GM18517 (cell line): ENCODE measurements around the gene MUTYH.

Source experiments
- ATAC-seq: cut with Tn5 transposase; IDR thresholded peaks from one replicate; pipeline ENCODE4 v1.9.1; 2021; ENCODE audit warnings: mild to moderate bottlenecking, moderate library complexity; ENCODE audit not compliant: unreplicated experiment

MUTYH gene

GRCh38 chr1:45351508-45351907 is 11.3 kb upstream of the MUTYH start:
- no peak for ATAC-seq

GRCh38 chr1:45348966-45349677 is 8.9 kb upstream of the MUTYH start:
- no peak for ATAC-seq

DNA sequence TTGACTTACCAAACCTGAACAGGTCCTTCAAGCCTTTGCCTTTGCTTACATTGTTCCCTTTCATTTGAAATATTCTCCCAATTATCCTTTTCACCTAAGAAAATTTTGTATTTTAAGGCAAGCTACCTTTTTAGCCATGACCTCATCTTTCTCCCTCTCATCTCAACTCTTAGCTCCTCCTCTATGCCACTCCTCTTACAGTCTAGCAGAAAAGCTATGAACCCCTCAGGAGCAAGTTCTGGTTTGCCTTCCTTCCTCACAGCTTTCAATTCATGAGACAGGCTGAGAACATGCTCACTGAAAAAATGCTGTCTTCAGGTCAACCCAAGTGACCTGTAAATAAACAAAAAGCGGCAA is 8.3 kb upstream of the MUTYH start:
- no peak for ATAC-seq

DNA sequence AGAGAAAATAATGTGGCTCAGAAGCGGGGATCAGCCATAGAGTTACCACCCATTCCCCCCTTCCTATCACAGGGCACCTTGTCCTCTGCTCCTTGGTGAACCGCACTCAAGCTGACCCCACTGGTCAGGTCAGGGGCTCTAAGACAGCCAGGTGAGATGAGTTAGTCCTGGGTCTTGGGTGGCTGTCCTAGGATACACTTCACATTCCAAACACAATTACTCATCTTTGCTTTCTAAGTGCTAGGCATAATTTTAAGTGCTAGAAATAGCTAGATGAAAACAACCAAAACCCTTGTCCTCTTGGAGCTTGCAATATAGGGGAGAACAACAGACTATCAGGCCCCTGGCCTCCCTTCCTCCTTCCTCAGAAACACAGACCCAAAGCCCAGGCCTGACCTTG is 7.8 kb upstream of the MUTYH start:
- ATAC-seq = no peak

DNA sequence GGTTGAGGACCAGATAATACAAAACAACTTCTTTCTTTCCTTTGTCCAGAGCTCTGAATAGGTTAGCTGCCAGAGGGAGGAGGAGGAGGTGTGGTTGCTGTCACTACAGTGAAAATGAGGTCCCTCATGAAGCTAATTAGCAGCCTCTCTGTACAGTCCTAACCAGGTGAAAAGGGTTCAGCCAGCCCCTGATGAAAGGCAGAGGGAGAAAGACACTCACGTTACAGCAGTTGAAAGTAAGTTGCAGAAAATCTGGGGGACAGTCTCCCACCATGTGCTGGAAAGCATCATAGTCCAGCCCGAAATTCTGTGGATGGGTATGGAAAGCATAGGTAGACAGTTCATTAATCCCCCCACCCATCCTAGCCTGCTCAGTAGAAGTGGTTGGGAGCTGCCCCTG is 6.2 kb upstream of the MUTYH start:
- ATAC-seq = no peak

GRCh38 chr1:45345014-45345413 is 4.8 kb upstream of the MUTYH start:
- ATAC-seq = no peak

- ATAC-seq = no peak
Measured at GRCh38 chr1:45344499-45344898, 4.3 kb upstream of the MUTYH start.

- no peak for ATAC-seq
Measured at GRCh38 chr1:45340816-45341466, 701 bp upstream of the MUTYH start.

- no peak for ATAC-seq
Measured at GRCh38 chr1:45337630-45338325, 2.5 kb downstream of the MUTYH start.

GRCh38 chr1:45335855-45336324 is 4.3 kb downstream of the MUTYH start:
- ATAC-seq = no peak

DNA sequence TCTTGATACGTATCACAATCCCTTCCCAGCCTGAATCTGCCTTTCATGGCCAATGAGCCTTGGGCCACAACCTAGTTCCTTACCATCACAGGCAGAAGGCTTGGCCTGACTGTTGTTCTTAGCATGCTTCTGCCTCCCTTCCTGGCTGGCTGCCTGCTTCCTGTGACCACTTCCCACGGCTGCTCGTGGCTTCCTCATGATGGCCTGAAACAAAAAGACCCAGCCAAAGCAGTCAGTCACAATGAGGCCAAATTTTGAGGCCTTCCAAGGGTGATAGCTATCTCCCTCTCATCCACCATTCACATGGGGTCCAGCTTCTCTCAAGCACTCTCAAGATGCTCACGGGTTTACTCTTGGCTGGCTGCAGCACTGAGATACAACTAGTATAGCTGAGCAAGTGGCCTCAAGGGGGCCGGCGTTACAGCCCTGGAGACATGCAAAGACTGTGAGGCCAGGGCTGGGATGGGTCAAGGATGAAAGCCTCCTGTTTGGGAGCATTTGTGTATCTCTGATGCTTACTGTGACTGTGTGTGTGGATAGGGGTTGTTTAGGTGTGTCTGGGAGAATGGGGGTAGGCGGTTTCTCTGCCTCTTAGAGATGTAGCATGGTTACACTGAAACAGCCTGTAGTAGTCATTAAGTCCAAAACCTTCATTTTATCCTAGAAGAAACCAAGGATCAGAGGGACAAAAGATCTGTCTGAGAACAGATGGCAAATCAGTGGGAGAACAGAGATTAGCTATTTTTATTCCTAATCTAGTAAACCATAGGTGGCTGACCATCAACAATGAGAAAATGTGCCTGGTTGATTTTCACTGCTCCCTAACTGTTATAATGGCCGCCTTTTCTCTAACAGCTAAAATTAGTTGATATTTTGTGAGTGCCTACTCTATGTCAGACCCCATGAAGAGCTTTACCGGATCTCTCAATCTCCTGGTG is 5.7 kb downstream of the MUTYH start:
- no peak for ATAC-seq

GRCh38 chr1:45332346-45332720 is 7.9 kb downstream of the MUTYH start:
- ATAC-seq = no peak

GRCh38 chr1:45331436-45332345 is 8.5 kb downstream of the MUTYH start:
- ATAC-seq = no peak

DNA sequence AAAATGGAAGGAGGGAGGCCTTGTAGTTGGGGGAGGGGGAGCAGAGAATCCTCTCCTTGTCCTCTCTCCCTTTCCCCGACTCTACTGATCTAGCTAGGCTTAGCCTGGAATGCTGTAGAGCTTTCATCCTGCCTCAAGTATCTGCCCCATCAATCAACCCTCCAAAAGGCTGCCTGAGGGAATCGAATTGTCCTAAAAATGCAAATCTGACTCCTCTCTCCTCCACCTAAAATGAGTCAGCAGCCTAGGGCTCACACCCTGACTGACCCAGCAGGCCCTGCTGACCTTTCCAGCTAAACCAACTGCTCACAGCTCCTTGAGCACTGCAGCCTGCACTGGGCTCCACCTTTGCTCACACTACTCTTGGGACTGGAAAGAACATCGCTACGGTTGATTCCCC is 10.8 kb downstream of the MUTYH start:
- no peak for ATAC-seq

DNA sequence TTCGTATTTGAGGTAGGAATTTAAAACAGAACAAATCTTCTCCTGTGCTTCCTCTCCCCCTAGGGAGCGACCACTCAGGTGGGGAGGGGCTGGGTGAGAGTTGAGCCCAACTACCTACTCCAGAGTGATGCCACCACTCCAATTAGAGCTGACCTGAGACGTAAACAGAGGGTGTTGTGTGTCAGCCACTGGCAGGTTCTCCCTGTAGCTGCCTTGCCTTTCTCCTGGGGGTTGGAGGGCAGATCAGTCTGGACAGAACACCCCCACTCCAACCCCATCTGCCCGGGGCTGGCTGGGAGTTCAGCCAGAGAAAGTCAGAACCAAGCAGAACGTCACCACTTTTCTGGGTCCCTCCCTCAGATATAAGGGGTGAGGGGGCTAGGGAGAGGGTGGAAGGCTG is 11.6 kb downstream of the MUTYH start:
- ATAC-seq = no peak

DNA sequence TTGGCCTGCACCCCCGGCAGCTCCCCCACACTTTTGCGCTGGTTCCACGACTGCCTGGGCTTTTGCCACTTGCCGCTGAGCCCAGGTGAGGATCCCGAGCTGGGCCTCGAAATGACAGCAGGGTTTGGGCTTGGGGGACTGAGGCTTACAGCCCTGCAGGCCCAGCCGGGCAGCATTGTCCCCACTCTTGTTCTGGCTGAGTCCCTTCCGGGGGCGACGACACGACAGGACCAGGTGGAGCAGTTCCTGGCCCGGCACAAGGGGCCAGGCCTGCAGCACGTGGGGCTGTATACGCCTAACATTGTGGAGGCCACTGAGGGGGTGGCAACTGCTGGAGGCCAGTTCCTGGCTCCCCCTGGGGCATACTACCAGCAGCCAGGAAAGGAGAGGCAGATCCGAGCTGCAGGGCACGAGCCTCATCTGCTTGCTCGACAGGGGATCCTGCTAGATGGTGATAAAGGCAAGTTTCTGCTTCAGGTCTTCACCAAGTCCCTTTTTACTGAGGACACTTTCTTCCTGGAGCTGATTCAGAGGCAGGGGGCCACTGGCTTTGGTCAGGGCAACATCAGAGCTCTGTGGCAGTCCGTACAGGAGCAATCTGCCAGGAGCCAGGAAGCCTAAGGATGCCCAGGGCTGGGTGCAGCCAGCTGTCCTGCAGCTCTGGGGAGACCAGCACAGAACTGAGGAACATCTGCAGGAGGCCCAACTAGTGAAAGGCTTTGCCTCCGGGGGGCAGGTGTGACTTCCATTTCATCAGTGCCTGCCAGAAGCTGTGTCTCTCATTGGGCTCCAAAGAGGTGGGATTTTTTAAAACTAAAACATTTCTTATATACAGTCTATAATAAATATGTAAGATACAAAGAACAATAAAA is 12.4 kb downstream of the MUTYH start:
- no peak for ATAC-seq

- ATAC-seq = no peak
Measured at GRCh38 chr1:45326627-45327623, 13.3 kb downstream of the MUTYH start, which contains the start of gene HPDL. TSS of gene HPDL (plus strand) at chr1:45326895. CDS start at chr1:45327149, 254 bp downstream.
